SK-N-SH (cell line): ENCODE measurements around the gene LCE1D.

Experiments used
- CTCF ChIP-seq: fragments of 200-600 bp; sonication (generic); IDR thresholded peaks from 2 replicates; pipeline ENCODE4 v1.6.1; 2017; ENCODE audit warnings: antibody characterized with exemption, mild to moderate bottlenecking, moderate library complexity
- EP300 ChIP-seq, 2 experiments: IDR thresholded peaks; 2 replicates each; pipeline versions ENCODE4 v1.4.0 to v1.6.1; 2012; ENCODE audit warnings: borderline replicate concordance in 1 of 2, low read depth in 1 of 2, low read length in 1 of 2
- FOSL2 ChIP-seq: IDR thresholded peaks from 2 replicates; pipeline ENCODE4 v1.4.0; 2012; ENCODE audit warnings: low read depth, mild to moderate bottlenecking, moderate library complexity, borderline replicate concordance
- GABPA ChIP-seq: IDR thresholded peaks from 2 replicates; pipeline ENCODE4 v1.4.0; 2012; ENCODE audit warnings: low read depth, mild to moderate bottlenecking
- MAX ChIP-seq: IDR thresholded peaks from 2 replicates; pipeline ENCODE4 v1.4.0; 2012; ENCODE audit warnings: low read depth
- POLR2AphosphoS5 ChIP-seq: IDR thresholded peaks from 2 replicates; pipeline ENCODE4 v1.6.1; 2012; ENCODE audit warnings: low read depth, low read length
- RAD21 ChIP-seq: IDR thresholded peaks from 2 replicates; pipeline ENCODE4 v1.6.1; 2012; ENCODE audit warnings: mild to moderate bottlenecking, low read length
- RFX5 ChIP-seq: IDR thresholded peaks from 2 replicates; pipeline ENCODE4 v1.6.1; 2012; ENCODE audit warnings: mild to moderate bottlenecking, improper control_type of control experiment, low read length
- USF1 ChIP-seq: IDR thresholded peaks from 2 replicates; pipeline ENCODE4 v1.4.0; 2012; ENCODE audit warnings: low read depth, borderline replicate concordance

- TF ChIP-seq EP300 (IDR thresholded peaks at IDR 0.05; ENCODE audit: borderline replicate concordance in 1 of 2, low read depth in 1 of 2, low read length in 1 of 2) (no peak), GABPA (no peak), FOSL2 (no peak), RAD21 (no peak), RFX5 (no peak), CTCF (no peak), MAX (no peak), USF1 (no peak), POLR2AphosphoS5 (no peak)
Observed at GRCh38 chr1:152753586-152753985, 42.9 kb upstream of the LCE1D start.
